GM12878 (cell line): ENCODE results near the gene NPAS1. TPM values are rescaled to one million over a fixed set of nuclear protein-coding genes. Genes with fewer than 3 reads are reported as not detected.

Source experiments
- ATAC-seq: fragments of 200-7000 bp; cut with Tn5 transposase; 3 replicates; pipeline ENCODE4 v1.9.1; 2020; ENCODE audit warnings: mild to moderate bottlenecking, moderate library complexity
- BruUV-seq: library from RNA; stranded (reverse); fragments of 400-500 nt; replicated peaks from 2 replicates; lab custom pipeline; 2021; lab: Mats Ljungman, UMichigan
- CTCF ChIA-PET: fragments of 300-600 bp; sonication (Branson Sonifier 250); formaldehyde crosslinking; extraction: SDS; loops from one replicate; lab custom pipeline; 2021; ENCODE audit warnings: inconsistent platforms; lab: Yijun Ruan, JAX
- POLR2A ChIA-PET: fragments of 350-600 bp; formaldehyde crosslinking; extraction: SDS; loops from one replicate; lab custom pipeline; 2021; ENCODE audit warnings: inconsistent platforms; lab: Charles Lee
- RAD21 ChIA-PET: fragments of 300-600 bp; sonication (Branson Sonifier 250); formaldehyde crosslinking; loops from one replicate; lab custom pipeline; 2023; ENCODE audit warnings: antibody characterized with exemption; ENCODE audit not compliant: unreplicated experiment; lab: Charles Lee
- SMC1A ChIA-PET: fragments of 300-600 bp; sonication (Branson Sonifier 250); formaldehyde crosslinking; loops from one replicate; lab custom pipeline; 2023; ENCODE audit not compliant: unreplicated experiment, uncharacterized antibody; lab: Charles Lee
- DNase-seq: peaks from one replicate; pipeline ENCODE4 v3.0.0-alpha.2; 2011; ENCODE audit warnings: low read depth, low spot score
- FAIRE-seq: peaks from 3 replicates; lab custom pipeline; 2011; peaks lifted over from hg19 to GRCh38; lab: Jason Lieb, UNC
- H2AFZ ChIP-seq: 2 replicates; pipeline ENCODE4 v1.6.0; 2011; ENCODE audit warnings: low read depth, low read length, control low read depth; ENCODE audit not compliant: control insufficient read depth
- H3K27ac ChIP-seq: 2 replicates; pipeline ENCODE4 v1.5.1; 2011; ENCODE audit warnings: control low read depth; ENCODE audit not compliant: control insufficient read depth, insufficient read depth
- H3K27me3 ChIP-seq, 2 experiments: replicated peaks in 1 of 2; 2 replicates each; pipeline versions ENCODE4 v1.6.0 to v1.6.1; 2011; ENCODE audit warnings: low read length in 1 of 2; ENCODE audit not compliant: control insufficient read depth in 2 of 2, insufficient read depth in 2 of 2
- H3K36me3 ChIP-seq, 2 experiments: 2 replicates each; pipeline ENCODE4 v1.5.1; 2011; ENCODE audit warnings: low read length in 1 of 2; ENCODE audit not compliant: control insufficient read depth in 2 of 2, insufficient read depth in 2 of 2
- H3K4me1 ChIP-seq: 2 replicates; pipeline ENCODE4 v1.6.1; 2011; ENCODE audit warnings: mild to moderate bottlenecking, low read length, moderate library complexity, mixed read lengths; ENCODE audit not compliant: control insufficient read depth, insufficient read depth
- H3K4me2 ChIP-seq: 2 replicates; pipeline ENCODE4 v1.6.0; 2011; ENCODE audit warnings: control low read depth; ENCODE audit not compliant: control insufficient read depth, insufficient read depth
- H3K4me3 ChIP-seq: fragments of 200-600 bp; sonication (generic); 2 replicates; pipeline ENCODE4 v1.5.1; 2016
- H3K79me2 ChIP-seq: 2 replicates; pipeline ENCODE4 v1.6.0; 2011; ENCODE audit warnings: low read length; ENCODE audit not compliant: control insufficient read depth, insufficient read depth
- H3K9ac ChIP-seq: 2 replicates; pipeline ENCODE4 v1.8.0; 2011; ENCODE audit warnings: low read length, control low read depth, mixed read lengths; ENCODE audit not compliant: control insufficient read depth, insufficient read depth
- H3K9me3 ChIP-seq: replicated peaks from 3 replicates; pipeline ENCODE4 v1.5.1; 2011; ENCODE audit warnings: mild to moderate bottlenecking, low read length; ENCODE audit not compliant: control insufficient read depth, insufficient read depth
- H4K20me1 ChIP-seq: 2 replicates; pipeline ENCODE4 v1.6.0; 2011; ENCODE audit not compliant: control insufficient read depth, insufficient read depth
- CBFB ChIP-seq: IDR thresholded peaks from 2 replicates; pipeline ENCODE4 v1.6.1; 2016; ENCODE audit warnings: antibody characterized with exemption, low read depth
- CREB1 ChIP-seq: IDR thresholded peaks from 2 replicates; pipeline ENCODE4 v1.6.1; 2012; ENCODE audit warnings: low read depth, mild to moderate bottlenecking, inconsistent platforms
- EED ChIP-seq: sonication (generic); IDR thresholded peaks from 2 replicates; pipeline ENCODE4 v1.6.1; 2016; ENCODE audit warnings: antibody characterized with exemption, low read depth
- ETV6 ChIP-seq, 2 experiments: fragments of 450-650 bp in 1 of 2; IDR thresholded peaks in 1 of 2; conservative IDR thresholded peaks in 1 of 2; 2 replicates each; pipeline ENCODE4 v1.6.1; 2014; ENCODE audit warnings: antibody characterized with exemption in 1 of 2, borderline replicate concordance in 1 of 2, low read depth in 1 of 2, mild to moderate bottlenecking in 1 of 2, moderate library complexity in 1 of 2
- EZH2 ChIP-seq: IDR thresholded peaks from 2 replicates; pipeline ENCODE4 v1.6.1; 2012; ENCODE audit warnings: low read depth, mild to moderate bottlenecking, control low read depth, inconsistent platforms, low read length, borderline replicate concordance; ENCODE audit not compliant: control insufficient read depth
- MTA3 ChIP-seq: IDR thresholded peaks from 2 replicates; pipeline ENCODE4 v1.6.1; 2012; ENCODE audit warnings: low read length, inconsistent platforms, borderline replicate concordance
- MYB ChIP-seq: fragments of 150-350 bp; IDR thresholded peaks from 2 replicates; pipeline ENCODE4 v1.6.1; 2014; ENCODE audit warnings: mild to moderate bottlenecking, low read depth, low read length, borderline replicate concordance
- NFIC ChIP-seq: IDR thresholded peaks from 2 replicates; pipeline ENCODE4 v1.6.1; 2012; ENCODE audit warnings: low read depth, mild to moderate bottlenecking, inconsistent platforms, low read length, moderate library complexity
- NR2C1 ChIP-seq: fragments of 450-650 bp; IDR thresholded peaks from 2 replicates; pipeline ENCODE4 v1.6.1; 2017; ENCODE audit warnings: antibody characterized with exemption, mild to moderate bottlenecking, moderate library complexity
- RUNX3 ChIP-seq: IDR thresholded peaks from 2 replicates; pipeline ENCODE4 v1.6.1; 2012; ENCODE audit warnings: low read length, inconsistent platforms
- SREBF2 ChIP-seq: IDR thresholded peaks from 2 replicates; pipeline ENCODE4 v1.6.1; 2012; ENCODE audit warnings: mild to moderate bottlenecking, low read length
- TAF1 ChIP-seq: IDR thresholded peaks from 2 replicates; pipeline ENCODE4 v1.6.1; 2011; ENCODE audit warnings: mild to moderate bottlenecking, low read depth, low read length, borderline replicate concordance
- TCF3 ChIP-seq: IDR thresholded peaks from 2 replicates; pipeline ENCODE4 v1.6.1; 2012; ENCODE audit warnings: low read depth, mild to moderate bottlenecking, low read length, borderline replicate concordance; ENCODE audit not compliant: insufficient read depth
- WGBS: methylation state at CpG from one replicate; pipeline ENCODE4 v1.1.6; 2016; ENCODE audit warnings: low lambda C conversion rate; ENCODE audit not compliant: insufficient replicate concordance, insufficient coverage; ENCODE audit errors: missing lambda C conversion rate; 5-methylcytosine and 5-hydroxymethylcytosine counted together
- in situ Hi-C: fragments of 300-500 bp; cut with MboI; formaldehyde crosslinking; loops from 9 replicates; pipeline ENCODE4 v1.14.3; 2018; ENCODE audit warnings: mixed read lengths
- intact Hi-C: fragments of 100-400 bp; cut with micrococcal nuclease; formaldehyde crosslinking; loops from one replicate; pipeline ENCODE4 v1.14.2; 2022; ENCODE audit not compliant: unreplicated experiment
- polyA plus RNA-seq, 11 experiments: library from polyadenylated mRNA; depleted of rRNA in 4 of 11; unstranded in 6 of 11; stranded (reverse) in 5 of 11; fragments of >200 nt; fragmentation: Nextera tagmentation in 4 of 11; fragmentation: Illumina TruSeq in 1 of 11; extraction: Ambion mirVana in 4 of 11; extraction: Trizol in 1 of 11; gene quantifications; 1 replicate in 1 of 11; 2 replicates in 10 of 11; pipeline versions ENCODE4 v1.2.1 to v1.2.3, GENCODE V29; 2011 to 2016; ENCODE audit warnings: inconsistent platforms in 2 of 11, missing spikeins in 2 of 11, low read depth in 1 of 11
- total RNA-seq, 4 experiments: library from RNA; depleted of rRNA in 3 of 4; stranded (reverse); fragments of >200 nt in 3 of 4; fragmentation: Illumina TruSeq in 1 of 4; extraction: Trizol in 1 of 4; gene quantifications; 2 replicates each; pipeline versions ENCODE4 v1.2.1 to v1.2.3, GENCODE V29; 2013 to 2021
- TF ChIP-seq, protein P1 (sequence below): fragments of 450-650 bp; IDR thresholded peaks from 2 replicates; pipeline ENCODE4 v1.6.1; 2017; ENCODE audit warnings: mild to moderate bottlenecking, moderate library complexity
- TF ChIP-seq, protein P2 (sequence below): fragments of 450-650 bp; IDR thresholded peaks from 2 replicates; pipeline ENCODE4 v1.6.1; 2017; ENCODE audit warnings: mild to moderate bottlenecking

The NPAS1 gene
- total and polyA plus RNA-seq, 10 of the 15 experiments (the other 5 are each of a cell fraction or from before 2014, with no cell fraction given), result 0.14 to 0.72 (median 0.28) TPM; not detected in 3

DNA sequence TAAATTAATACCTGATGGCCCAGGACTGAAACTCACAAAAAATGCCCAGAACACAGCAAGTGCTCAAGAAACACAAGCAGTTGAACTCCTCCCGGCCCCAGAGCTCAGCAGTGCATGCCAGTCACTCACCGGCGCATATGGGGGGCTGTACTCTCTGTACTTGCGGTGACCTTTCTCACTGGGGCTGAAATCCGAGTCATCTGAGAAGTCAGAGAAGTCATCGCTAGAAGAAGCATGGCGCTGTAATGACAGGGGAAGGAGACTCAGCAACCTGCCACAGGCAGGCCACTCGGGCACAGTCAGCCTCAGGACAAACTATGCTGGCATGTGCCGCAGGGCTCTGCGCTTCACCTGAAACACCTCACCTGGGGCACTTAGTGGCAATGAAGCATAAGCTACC is 74.2 kb downstream of the NPAS1 start (continued):
- peak; percentile 62; the same call in 1 of the 2 replicates for TF ChIP-seq CBFB
- TF ChIP-seq, protein P1, sequence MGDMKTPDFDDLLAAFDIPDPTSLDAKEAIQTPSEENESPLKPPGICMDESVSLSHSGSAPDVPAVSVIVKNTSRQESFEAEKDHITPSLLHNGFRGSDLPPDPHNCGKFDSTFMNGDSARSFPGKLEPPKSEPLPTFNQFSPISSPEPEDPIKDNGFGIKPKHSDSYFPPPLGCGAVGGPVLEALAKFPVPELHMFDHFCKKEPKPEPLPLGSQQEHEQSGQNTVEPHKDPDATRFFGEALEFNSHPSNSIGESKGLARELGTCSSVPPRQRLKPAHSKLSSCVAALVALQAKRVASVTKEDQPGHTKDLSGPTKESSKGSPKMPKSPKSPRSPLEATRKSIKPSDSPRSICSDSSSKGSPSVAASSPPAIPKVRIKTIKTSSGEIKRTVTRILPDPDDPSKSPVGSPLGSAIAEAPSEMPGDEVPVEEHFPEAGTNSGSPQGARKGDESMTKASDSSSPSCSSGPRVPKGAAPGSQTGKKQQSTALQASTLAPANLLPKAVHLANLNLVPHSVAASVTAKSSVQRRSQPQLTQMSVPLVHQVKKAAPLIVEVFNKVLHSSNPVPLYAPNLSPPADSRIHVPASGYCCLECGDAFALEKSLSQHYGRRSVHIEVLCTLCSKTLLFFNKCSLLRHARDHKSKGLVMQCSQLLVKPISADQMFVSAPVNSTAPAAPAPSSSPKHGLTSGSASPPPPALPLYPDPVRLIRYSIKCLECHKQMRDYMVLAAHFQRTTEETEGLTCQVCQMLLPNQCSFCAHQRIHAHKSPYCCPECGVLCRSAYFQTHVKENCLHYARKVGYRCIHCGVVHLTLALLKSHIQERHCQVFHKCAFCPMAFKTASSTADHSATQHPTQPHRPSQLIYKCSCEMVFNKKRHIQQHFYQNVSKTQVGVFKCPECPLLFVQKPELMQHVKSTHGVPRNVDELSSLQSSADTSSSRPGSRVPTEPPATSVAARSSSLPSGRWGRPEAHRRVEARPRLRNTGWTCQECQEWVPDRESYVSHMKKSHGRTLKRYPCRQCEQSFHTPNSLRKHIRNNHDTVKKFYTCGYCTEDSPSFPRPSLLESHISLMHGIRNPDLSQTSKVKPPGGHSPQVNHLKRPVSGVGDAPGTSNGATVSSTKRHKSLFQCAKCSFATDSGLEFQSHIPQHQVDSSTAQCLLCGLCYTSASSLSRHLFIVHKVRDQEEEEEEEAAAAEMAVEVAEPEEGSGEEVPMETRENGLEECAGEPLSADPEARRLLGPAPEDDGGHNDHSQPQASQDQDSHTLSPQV, result no peak
- peak; percentile 42; the same call in 1 of the 2 replicates for TF ChIP-seq CREB1

DNA sequence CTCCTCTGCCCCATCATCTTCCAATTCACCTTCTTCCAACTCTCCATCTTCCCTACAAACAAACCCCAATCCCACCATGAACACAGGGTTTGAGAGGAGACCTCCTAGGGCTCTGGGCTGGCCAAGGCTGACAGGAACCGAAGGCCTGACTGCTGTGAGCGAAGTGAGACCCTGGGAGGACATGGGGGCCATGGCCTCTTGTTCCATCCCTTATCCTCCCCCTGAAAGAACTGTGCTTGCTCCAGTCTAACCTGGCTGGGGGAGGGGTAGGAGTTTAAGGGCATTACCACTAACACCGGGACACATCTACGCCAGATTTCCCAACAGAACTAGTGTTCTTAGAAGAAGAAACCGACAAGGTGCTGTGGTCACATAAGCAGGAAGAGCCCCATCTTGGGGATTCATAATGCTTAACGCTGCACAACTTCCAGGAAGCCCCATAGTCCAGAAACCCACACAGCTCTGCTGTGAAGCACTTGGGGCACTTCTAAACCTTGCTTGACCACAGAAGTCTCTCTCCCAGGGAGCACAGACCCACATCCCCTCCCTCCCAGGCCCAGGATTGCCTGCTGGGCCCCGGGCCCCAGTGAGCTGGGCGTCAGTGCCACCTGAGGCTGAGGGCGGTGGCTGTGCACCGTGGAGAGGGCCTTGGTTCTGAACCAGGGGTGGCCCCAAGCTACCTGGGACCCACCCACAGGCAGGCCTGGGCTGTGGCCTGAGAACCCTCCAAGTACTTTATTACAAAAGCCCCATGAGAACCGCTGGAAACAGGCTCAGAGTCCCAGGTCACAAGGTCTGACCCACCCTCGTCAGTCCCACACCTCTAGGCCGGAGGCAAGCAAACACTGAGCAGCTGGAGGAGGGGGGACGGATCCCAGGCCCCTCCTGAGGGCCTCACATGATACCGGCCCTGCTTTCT is 75.2 kb downstream of the NPAS1 start:
- intact Hi-C loops (no loop called here), in situ Hi-C loops (no loop called here)
- Histone ChIP-seq H3K4me1 (peaks cover 28% of the 10 kb centered on the region), H3K36me3 (peaks cover 22 to 29% of the 10 kb centered on the region in 2 experiments), H4K20me1 (no peaks in the 10 kb centered on the region), H3K79me2 (peaks cover 51% of the 10 kb centered on the region), H3K9ac (peak overlapping the region; percentile 45), H3K27ac (peak overlapping the region; percentile 85), H3K4me3 (no peak overlapping the region), H3K4me2 (peak overlapping the region; percentile 79), H2AFZ (no peak overlapping the region), H3K27me3 (no peaks in the 10 kb centered on the region), H3K9me3 (no peaks in the 10 kb centered on the region)
- DNase-seq, result no peak
- RAD21 ChIA-PET, result no interaction called here
- POLR2A ChIA-PET, result no interaction called here
- SMC1A ChIA-PET, result no interaction called here
- ATAC-seq, result no peak
- CTCF ChIA-PET, result interaction anchor here (0.9 to 2.2 kb wide), 2 partner anchors 31 to 82 kb away, joined by 3 to 5 read pairs; no protein-coding TSS in a partner anchor
- BruUV-seq, result no TSS peak
- FAIRE-seq, result peak; percentile 54
- WGBS, result 11% methylated on average over 15 of the region's 15 CpGs
- no peak for TF ChIP-seq NR2C1
- TF ChIP-seq SREBF2, result no peak
- no peak for TF ChIP-seq MYB
- TF ChIP-seq TAF1, result 0 out of 2 replicates have a peak, but pooled peaks have one; percentile 13
- TF ChIP-seq, protein P2, sequence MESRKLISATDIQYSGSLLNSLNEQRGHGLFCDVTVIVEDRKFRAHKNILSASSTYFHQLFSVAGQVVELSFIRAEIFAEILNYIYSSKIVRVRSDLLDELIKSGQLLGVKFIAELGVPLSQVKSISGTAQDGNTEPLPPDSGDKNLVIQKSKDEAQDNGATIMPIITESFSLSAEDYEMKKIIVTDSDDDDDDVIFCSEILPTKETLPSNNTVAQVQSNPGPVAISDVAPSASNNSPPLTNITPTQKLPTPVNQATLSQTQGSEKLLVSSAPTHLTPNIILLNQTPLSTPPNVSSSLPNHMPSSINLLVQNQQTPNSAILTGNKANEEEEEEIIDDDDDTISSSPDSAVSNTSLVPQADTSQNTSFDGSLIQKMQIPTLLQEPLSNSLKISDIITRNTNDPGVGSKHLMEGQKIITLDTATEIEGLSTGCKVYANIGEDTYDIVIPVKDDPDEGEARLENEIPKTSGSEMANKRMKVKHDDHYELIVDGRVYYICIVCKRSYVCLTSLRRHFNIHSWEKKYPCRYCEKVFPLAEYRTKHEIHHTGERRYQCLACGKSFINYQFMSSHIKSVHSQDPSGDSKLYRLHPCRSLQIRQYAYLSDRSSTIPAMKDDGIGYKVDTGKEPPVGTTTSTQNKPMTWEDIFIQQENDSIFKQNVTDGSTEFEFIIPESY, result no peak
- 0 out of 2 replicates have a peak, but pooled peaks have one; percentile 36 for TF ChIP-seq EED
- no peak for TF ChIP-seq EZH2
- TF ChIP-seq MTA3, result 0 out of 2 replicates have a peak, but pooled peaks have one; percentile 28
- TF ChIP-seq NFIC, result no peak
- TF ChIP-seq RUNX3, result peak; percentile 78
- TF ChIP-seq TCF3, result no peak
- peak in 1 of 2 experiments; percentile 62; a peak in 1 of 4 replicates for TF ChIP-seq ETV6 (conservative IDR thresholded peaks at IDR 0.05 in 1 of 2, IDR thresholded peaks at IDR 0.05 in 1 of 2; ENCODE audit: borderline replicate concordance in 1 of 2, low read depth in 1 of 2)
